Body of pancreas (tissue), 4 donors: Measurements from ENCODE around the gene ANKRD36C.
"Not testable (repeated sequence)": the region's sequence is repeated elsewhere in the genome, so short reads cannot be mapped to it uniquely, and the experiment has no call there.

ENCODE experiments used
- CTCF ChIP-seq, 7 experiments: fragments of 450-650 bp in 4 of 7; fragments of 200-600 bp in 3 of 7; sonication (generic) in 3 of 7; IDR thresholded peaks; one replicate each; pipeline ENCODE4 v1.5.1; 2016 to 2019; ENCODE audit warnings: antibody characterized with exemption in 7 of 7
- POLR2A ChIP-seq, 3 donors: fragments of 450-650 bp; IDR thresholded peaks; one replicate each; pipeline ENCODE4 v1.6.1; 2016; ENCODE audit warnings: antibody characterized with exemption in 3 of 3, mild to moderate bottlenecking in 2 of 3

GRCh38 chr2:96010320-96011128 is 18.9 kb upstream of the ANKRD36C start:
- peak; percentile 70 to 79 (median 73) for TF ChIP-seq POLR2A (IDR thresholded peaks at IDR 0.05)
- not testable (repeated sequence) for TF ChIP-seq CTCF (IDR thresholded peaks at IDR 0.05)
